ENCODE measurements around the gene ZFHX2. TPM values are rescaled to one million over a fixed set of nuclear protein-coding genes. Genes with fewer than 3 reads are reported as not detected.
A peak's percentile ranks its signal among the peaks of the same experiment; 100 is the strongest.

ZFHX2 gene
- polyA plus RNA-seq, 1 experiment: 0.09 TPM

- H3K27me3 ChIP-seq (ENCODE audit: control insufficient read depth, insufficient read depth, low read length): peaks cover 28% of the 10 kb centered on the region
- H3K27ac ChIP-seq (ENCODE audit: low read depth, low read length): no peak overlapping the region
- peak overlapping the region; percentile 66; the same call in 1 of the 2 replicates for H3K4me3 ChIP-seq (ENCODE audit: low read depth, low read length)
- no peak for DNase-seq (ENCODE audit: low read depth, low spot score)
- CTCF ChIA-PET: interaction anchor here (0.6 to 1.9 kb wide), 5 partner anchors 9 to 342 kb away, joined by 3 to 10 read pairs (median 6); no protein-coding TSS in a partner anchor
- TF ChIP-seq CTCF (IDR thresholded peaks at IDR 0.05; ENCODE audit: low read depth, low read length): no peak
- POLR2A ChIA-PET: no interaction called here
- no peaks in the 10 kb centered on the region; the same call in 1 of the 2 replicates for H3K9me3 ChIP-seq (ENCODE audit: control insufficient read depth, insufficient read depth, low read length)
These were observed 16.5 kb upstream of the ZFHX2 start for GRCh38 chr14:23568021-23568599.

GRCh38 chr14:23567186-23568020 lies 15.8 kb upstream of the ZFHX2 start, which contains the start of gene AP1G2:
TSS of gene AP1G2 (minus strand) at chr14:23567791. CDS start at chr14:23567314, 477 bp downstream.
- Histone ChIP-seq H3K9me3 (ENCODE audit: control insufficient read depth, insufficient read depth, low read length) (no peaks in the 10 kb centered on the region; the same call in 1 of the 2 replicates), H3K4me3 (ENCODE audit: low read depth, low read length) (peak within 1 kb of the TSS; percentile 66), H3K27me3 (ENCODE audit: control insufficient read depth, insufficient read depth, low read length) (peaks cover 22% of the 10 kb centered on the region), H3K27ac (ENCODE audit: low read depth, low read length) (no peak within 1 kb of the TSS)
- no peak for TF ChIP-seq CTCF (IDR thresholded peaks at IDR 0.05; ENCODE audit: low read depth, low read length)
- CTCF ChIA-PET: interaction anchor here (0.6 to 1.9 kb wide), 7 partner anchors 8 to 343 kb away, joined by 3 to 10 read pairs (median 6); no protein-coding TSS in a partner anchor
- no peak for DNase-seq (ENCODE audit: low read depth, low spot score)
- POLR2A ChIA-PET: interaction anchor here (0.7 kb wide), 1 partner anchor 23 kb away, joined by 3 read pairs; no protein-coding TSS in a partner anchor

GRCh38 chr14:23566778-23567185 lies 15.2 kb upstream of the ZFHX2 start:
- ChIA-PET POLR2A (no interaction called here), CTCF (interaction anchor here (0.9 to 1.9 kb wide), 3 partner anchors 28 to 88 kb away, joined by 3 to 9 read pairs (median 4); no protein-coding TSS in a partner anchor)
- peak; percentile 18 for TF ChIP-seq CTCF (IDR thresholded peaks at IDR 0.05; ENCODE audit: low read depth, low read length)
- Histone ChIP-seq H3K4me3 (ENCODE audit: low read depth, low read length) (peak overlapping the region; percentile 66), H3K9me3 (ENCODE audit: control insufficient read depth, insufficient read depth, low read length) (no peaks in the 10 kb centered on the region; the same call in 1 of the 2 replicates), H3K27ac (ENCODE audit: low read depth, low read length) (no peak overlapping the region), H3K27me3 (ENCODE audit: control insufficient read depth, insufficient read depth, low read length) (peaks cover 17% of the 10 kb centered on the region)
- no peak for DNase-seq (ENCODE audit: low read depth, low spot score)

- ChIA-PET CTCF (interaction anchor here (0.9 to 1.9 kb wide), 3 partner anchors 27 to 88 kb away, joined by 3 to 9 read pairs (median 4); no protein-coding TSS in a partner anchor), POLR2A (no interaction called here)
- no peak for TF ChIP-seq CTCF (IDR thresholded peaks at IDR 0.05; ENCODE audit: low read depth, low read length)
- H3K9me3 ChIP-seq (ENCODE audit: control insufficient read depth, insufficient read depth, low read length): no peaks in the 10 kb centered on the region; the same call in 1 of the 2 replicates
- H3K27me3 ChIP-seq (ENCODE audit: control insufficient read depth, insufficient read depth, low read length): peaks cover 12% of the 10 kb centered on the region
- H3K27ac ChIP-seq (ENCODE audit: low read depth, low read length): no peak overlapping the region
- H3K4me3 ChIP-seq (ENCODE audit: low read depth, low read length): no peak overlapping the region
- no peak for DNase-seq (ENCODE audit: low read depth, low spot score)
These were observed 14.7 kb upstream of the ZFHX2 start for GRCh38 chr14:23566112-23566777.
